Left renal cortex interstitium (tissue), 4 donors: ENCODE results near the gene APP. TPM values are rescaled to one million over a fixed set of nuclear protein-coding genes. Genes with fewer than 3 reads are reported as not detected.
"Not testable (repeated sequence)": the region's sequence is repeated elsewhere in the genome, so short reads cannot be mapped to it uniquely, and the experiment has no call there.

ENCODE experiments used
- DNase-seq, 4 donors: peaks; one replicate each; pipeline ENCODE4 v3.0.0-alpha.2; 2013; ENCODE audit warnings: low read depth in 4 of 4, low spot score in 2 of 4, missing footprints in 1 of 4
- polyA plus RNA-seq, 4 donors: library from polyadenylated mRNA; unstranded; fragments of 120-200 nt; gene quantifications; one replicate each; pipeline ENCODE4 v1.2.1, GENCODE V29; 2013; ENCODE audit not compliant: insufficient read length in 4 of 4

APP gene
- polyA plus RNA-seq, 4 donors, result 778 to 959 (median 848) TPM

DNA sequence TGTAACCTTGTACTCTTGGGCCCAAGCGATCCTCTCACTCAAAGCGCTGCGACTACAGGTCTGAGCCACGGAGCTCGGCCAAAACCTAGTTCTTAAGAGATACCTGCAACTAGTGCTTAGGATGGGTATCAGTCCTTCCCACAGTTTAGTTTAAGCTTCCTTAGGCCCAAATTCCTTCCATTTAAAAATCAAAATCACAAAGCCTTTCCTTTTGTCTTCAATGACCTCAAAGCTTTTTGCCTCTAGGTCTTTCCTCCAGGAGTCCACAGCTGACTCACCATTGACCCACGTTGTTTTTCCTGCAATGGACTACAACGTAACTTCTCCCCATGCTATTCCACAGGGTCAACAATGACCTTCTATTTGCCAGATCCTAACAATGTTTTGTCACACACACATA, 64.0 kb downstream of the APP start:
- DNase-seq, result no peak

DNA sequence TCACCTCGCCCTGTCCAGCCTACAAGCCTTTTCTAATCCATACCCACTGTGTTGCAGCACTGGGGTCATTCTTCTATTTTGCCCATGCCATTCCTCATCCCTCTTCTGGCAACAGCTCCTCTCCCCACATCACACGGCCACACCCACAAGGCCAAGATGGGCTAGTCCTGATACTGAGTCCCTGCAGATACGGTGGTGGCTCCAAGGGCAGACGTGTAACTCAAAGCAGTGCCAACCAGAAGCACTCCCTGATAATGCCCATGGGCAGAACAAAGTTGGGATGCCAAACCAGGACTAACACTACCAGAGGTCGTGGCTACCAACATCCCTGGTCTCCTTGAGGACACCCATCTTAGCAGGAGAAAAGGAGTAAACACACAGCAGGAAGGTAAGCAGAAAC, 64.8 kb downstream of the APP start:
- DNase-seq, result no peak

DNA sequence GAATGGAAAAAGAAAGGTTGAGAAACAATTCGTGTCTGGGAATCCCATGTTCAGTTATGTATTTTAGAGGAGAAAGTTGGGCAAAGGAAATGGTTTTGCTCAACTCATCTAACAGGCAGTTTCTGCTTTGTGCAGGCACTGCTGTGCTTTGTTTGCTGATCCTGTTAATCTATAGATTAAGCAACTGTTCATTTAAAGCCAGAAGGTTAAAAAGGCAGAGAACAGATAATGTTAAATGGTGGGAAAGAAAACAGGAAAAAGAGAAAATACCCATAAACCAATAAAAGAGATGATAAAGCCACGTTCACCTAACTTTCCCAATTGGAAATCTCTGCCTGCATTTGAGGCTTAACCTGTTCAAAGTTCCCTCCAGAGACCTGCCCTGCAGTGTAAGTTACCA, 70.0 kb downstream of the APP start:
- no peak for DNase-seq

DNA sequence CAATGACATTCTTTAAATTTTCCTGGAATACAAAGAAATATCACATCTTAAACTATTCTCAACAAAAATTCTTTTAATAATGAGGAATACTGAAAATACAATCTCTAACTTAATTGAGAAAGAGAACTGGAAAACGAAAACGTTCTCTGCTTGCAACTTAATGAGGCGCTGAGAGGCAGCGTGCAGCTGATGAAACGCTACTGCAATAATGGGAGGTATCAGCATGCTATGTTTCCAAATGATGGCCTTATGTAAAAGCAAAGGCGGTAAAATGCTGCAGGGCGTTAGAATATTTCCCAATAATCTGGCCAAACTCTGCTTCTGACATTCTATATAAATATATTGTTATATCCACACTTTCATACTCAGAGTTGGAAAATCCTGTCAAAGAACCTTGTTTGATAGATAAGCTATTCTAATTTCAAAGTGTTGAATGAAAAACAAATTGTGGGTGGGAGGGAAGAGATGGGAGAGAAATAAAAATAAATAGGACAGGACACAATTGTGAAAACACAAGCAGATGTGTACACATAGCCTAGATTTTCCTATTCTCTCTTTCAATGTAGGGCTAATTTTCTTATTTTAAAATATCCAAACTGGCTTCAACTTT, 70.9 kb downstream of the APP start:
- DNase-seq, result no peak

DNA sequence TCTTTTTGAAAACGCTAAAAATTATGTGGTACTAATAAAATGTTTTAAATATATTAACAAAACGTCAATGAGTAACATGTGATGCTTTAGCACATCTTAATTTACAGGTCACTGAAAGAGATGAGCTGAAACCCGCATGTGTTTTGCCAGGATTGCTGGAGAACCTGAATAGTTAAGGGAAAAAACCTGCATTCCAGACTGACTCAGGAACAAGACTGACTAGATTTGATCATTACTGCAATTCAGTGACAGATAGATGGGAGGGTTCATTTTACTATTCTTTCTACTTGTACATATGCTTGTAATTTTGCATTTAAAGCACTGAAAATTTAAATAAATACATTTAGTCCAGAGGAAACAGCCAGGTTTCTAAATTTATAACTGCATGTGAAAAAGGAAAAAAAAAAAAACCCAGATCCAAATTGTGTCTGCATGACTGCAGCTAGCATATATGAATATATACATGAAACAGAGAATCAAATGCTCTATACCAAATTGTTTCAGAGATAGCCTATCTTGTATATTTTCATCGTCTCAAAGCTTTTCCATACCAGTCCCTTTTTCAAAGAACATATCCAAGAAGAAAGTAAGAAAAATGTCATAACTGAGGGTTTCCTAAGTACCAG, 71.7 kb downstream of the APP start:
- no peak for DNase-seq

DNA sequence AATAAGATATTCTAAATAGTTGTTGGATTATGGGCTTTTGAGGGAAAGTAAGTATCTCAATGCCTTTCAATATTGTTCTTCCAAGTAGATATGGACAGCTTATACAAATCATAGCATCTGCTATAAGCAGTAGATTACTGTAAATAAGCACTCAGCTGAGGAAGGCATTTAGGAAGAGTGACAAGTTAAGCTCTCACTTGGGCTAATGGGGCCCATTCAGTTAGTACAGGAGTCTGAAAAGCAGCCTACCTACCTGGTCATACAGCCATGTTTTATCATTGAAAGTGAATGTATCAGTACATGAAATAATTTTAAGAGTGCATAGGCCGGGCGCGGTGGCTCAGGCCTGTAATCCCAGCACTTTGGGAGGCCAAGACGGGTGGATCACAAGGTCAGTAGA, 73.1 kb downstream of the APP start:
- no peak for DNase-seq

DNA sequence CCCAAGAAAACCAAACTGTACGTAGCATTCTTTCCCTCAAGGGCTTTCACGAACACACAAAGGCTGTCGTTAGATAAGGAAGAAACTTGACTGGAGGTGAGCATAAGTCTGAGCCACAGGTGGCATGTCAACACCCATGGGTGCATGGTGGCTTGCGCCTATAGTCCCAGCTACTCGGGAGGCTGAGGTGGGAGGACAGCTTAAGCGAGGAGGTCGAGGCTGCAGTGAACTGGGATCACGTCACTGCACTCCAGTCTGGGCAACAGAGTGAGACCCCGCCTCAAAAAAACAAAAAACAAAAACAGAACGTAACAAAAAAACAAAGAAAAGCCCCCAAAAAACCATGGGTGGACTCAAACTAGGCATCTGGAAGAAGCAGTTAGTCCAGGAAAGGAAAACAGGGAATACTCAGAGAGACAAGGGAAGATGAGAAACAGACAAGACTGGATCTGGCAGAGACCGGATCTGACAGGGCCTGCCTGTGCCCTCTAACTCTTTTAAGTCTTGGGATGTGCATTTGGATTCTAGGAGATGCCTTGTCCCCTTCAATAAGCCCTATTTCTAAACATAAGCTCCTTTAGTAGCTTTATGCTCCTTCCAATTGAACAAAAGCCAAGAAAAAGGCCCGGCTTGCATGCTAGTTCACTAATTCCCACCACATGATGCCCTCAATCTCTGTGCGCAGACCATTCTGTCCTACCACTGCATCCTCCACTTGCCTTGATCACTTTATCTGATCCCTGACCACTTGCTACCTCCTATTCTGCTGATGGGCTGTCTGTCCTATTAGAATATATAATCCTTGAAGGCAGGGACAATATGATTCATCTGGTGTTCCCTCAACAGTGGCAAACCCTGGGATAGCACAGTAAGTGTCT, 73.8 kb downstream of the APP start:
- DNase-seq, result no peak

DNA sequence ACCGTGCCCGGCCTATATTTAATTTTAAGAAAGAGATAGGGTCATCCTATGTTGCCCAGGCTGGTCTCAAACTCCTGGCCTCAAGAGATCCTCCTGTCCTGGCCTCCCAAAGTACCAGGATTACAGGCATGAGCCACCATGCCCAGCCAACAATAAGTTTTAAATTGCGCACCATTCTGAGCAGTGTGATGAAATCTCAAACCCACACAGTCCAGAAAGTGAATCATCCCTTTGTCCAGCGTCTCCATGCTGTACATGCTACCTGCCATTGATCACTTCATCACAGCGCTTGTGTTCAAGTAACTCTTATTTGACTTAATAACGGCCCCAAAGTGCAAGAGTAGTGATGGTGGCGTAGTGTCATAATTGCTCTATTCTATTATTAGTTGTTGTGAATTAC, 75.4 kb downstream of the APP start:
- no peak for DNase-seq

DNA sequence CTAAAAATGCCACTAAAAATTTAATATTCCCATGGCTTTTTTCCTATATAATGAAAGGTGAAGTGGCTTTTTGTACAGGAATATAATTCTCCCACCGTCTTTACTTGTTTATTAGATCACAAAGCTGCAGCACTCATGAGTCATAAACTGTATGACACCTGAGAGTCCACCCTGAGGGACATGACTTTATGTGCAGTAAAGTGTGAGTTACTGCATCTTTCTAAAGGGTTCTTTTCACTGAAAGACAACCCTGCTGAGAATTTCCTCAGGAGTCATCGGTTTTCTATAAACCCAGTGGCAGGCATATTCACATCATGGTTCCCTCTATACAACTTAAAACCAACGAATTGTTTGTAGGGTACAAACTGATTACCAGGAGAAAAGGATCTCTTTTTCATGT, 77.4 kb downstream of the APP start:
- no peak for DNase-seq

DNA sequence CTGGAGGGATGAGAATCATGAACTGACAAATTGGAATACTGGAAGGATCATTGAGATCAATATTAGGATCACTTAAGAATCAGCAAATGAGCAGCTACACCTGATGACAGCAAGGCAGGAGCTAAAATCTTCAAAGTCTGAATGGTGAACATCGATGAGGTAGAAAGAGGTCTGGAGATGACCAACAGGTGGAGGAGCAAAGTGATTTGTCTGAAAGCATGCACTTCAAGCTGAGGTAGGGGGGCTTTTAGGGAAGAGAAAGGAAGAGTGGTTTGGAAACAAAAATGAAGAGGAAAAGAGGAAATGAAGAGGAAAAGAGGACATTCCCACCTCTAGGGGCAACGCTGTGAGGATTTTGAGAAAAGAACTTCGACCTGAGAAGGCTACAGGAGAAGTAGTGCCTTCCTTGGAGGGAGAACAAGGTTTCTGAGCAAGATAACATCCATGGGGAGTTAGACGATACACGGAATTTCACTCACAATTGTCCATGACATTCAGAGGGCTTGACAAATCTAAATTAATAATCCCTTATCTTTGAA, 79.0 kb downstream of the APP start:
- no peak for DNase-seq

DNA sequence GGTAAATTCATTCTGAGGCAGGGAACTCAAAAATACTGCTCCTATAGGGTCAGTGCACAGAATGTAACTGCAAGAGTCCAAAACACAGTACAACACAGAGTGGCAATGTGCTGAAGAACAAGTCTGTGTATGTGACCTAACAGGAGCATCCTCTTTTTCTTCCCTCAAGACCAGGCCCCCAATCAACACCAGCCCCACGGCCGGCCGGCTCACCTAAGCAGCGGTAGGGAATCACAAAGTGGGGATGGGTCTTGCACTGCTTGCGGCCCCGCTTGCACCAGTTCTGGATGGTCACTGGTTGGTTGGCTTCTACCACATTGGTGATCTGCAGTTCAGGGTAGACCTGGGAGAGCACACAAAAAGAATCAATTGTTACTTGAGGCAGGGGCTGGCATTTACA, 80.8 kb downstream of the APP start:
- DNase-seq, result no peak

DNA sequence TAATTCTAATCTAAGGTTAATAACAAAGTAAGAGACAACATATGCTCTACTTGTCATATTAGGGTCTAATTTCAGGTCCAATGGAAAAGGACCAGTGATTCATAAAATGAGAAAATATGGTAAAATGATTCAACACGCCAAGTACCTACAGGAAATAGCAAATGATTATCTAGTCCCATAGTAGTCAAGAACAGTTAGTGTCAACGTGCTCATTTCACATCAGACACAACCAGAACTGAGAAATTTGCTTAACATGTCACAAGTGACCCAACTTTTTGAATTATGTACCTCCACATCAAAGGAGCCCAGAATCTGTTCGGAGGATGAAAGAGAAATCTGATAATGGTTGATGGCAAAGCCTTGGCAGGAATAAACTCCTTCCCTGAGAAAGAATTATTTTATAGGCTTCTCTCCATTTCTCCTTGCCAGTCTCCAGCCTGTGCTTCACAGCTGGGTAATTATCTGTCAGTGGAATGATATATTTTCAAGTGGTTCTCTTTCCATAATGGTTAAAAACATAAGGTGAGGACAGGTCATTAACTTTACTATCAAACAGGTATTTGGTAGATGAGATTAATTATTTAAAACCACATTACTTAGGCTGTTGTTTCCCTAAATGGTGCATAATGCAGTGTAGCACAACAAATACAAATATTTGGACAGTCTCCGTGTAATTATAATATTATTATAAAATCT, 83.2 kb downstream of the APP start:
- no peak for DNase-seq

DNA sequence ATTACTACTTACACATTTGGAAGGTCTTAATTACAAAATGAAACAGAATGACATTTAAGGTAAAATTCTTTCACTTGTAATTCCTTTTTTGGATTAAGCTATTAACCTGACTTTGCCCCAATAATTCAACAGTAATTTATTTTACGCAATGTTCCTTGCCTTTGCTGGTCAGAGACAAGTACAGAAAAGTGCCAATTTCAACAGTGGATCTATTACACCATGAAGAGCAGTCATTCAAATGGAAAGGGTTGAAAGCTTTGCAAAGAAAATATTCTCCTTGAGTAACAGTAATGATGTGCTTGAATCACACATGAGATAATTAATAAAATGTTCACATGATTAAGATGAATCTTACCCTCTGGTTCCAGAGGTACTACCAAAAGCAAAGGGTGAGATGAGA, 84.7 kb downstream of the APP start:
- no peak for DNase-seq

DNA sequence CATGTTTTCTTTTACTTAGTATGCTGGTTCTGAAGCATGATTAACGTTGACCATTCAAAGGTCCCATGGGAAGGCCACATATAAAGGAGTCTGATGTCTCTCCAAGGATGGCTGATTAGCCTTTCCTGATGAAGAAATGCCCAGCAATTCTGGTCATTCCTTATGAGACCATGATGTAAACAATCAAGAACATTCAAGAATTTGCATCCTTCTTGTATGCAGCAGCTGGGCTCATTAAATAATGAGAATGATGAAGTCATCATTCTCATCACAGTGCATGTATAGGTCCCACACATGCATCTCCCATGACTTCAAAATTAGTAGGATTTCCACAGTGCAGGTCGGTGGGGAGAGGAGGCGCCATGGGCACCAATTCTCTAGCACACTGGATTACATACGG, 85.4 kb downstream of the APP start:
- no peak for DNase-seq

DNA sequence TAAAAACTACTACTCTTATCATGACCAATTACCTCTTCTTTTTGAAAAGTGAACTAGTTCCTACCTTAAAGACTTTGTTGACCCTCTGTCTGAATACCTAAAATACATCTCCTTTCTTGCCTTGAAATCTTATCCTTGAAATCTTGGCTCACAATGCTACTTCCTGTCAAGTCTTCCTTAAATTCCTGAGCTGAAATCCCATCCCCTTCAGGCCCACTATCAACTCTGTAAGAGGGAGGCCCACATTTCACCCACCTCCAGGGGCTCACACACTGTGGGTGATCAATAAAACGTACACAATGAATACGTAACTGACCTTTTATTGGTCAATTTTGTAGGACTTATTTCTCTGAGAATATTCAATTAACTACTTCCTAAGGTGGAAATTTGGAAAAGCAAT, 88.0 kb downstream of the APP start:
- no peak for DNase-seq

DNA sequence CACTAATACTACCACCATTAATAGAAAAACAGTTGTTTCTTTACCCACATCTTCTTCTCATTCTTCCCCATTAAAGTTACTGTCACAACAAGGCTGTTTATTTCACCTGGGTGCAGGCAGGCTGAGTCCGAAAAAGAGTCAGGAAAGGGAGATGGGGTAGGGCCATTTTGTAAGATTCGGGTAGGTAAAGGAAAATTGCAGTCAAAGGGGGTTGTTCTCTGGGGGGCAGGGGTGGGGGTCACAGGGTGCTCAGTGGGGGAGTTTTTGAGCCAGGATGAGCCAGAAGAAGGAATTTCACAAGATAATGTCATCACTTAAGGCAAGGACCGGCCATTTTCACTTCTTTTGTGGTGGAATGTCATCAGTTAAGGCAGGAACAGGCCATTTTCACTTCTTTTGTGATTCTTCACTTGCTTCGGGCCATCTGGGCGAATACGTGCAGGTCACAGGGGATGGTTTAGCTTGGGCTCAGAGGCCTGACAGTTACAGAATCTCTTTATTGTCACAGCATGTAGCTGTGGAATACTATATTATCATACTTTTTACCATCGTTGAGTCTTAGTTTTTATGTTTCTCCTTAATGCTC, 89.3 kb downstream of the APP start:
- DNase-seq, result not testable (repeated sequence)

DNA sequence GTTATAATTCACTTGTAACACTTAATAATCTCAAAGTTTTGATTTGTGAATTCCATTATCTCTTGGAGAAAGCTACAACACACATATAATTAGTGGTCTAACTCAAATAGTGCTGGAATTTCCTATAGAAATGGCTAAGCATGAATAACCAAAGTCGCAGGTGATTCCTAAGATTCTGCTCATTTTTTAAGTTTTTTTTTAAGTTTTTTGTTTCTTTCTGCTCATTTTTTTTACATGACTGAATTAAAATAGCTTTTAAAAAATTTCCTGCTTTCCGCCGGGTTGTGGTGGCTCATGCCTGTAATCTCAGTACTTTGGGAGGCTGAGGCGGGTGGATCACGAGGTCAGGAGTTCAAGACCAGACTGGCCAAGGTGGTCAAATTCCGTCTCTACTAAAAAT, 90.4 kb downstream of the APP start:
- DNase-seq, result no peak

DNA sequence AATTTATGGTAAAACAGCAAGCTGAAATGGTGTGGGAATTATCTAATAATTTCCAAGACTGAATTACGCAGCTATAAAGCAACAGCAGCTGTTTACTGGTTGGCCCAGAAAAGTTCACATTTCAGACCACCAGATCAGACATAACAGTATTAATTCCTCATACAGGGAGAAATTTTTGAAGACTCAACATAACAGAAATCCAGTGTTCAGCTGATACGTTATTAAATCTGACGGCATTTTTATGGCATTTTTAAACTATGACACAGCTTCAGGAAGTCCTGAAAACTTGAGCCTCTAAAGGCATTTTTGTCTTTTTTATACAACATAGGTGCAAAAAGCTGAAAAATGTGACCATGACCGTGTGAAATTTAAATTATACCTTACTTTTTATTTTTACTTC, 91.2 kb downstream of the APP start:
- DNase-seq, result no peak

DNA sequence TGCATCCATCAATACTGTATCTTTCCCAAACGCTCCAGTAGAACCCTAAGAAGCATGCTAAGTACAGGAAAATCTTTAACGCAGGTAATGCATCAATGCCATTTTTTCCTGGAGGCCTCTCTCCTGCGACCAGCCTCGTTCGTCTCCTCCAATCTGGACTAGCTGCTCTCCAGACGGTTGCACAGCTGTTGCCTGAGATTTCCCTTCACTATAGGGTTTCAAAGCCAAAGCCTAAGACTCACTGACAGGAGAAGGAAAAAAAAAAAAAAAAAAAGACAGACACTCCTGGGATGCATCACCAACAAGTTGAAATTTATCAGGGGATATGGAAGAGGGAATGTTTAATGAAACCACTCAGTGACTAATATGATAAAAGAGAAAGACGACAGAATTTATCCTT, 93.0 kb downstream of the APP start:
- DNase-seq, result no peak

DNA sequence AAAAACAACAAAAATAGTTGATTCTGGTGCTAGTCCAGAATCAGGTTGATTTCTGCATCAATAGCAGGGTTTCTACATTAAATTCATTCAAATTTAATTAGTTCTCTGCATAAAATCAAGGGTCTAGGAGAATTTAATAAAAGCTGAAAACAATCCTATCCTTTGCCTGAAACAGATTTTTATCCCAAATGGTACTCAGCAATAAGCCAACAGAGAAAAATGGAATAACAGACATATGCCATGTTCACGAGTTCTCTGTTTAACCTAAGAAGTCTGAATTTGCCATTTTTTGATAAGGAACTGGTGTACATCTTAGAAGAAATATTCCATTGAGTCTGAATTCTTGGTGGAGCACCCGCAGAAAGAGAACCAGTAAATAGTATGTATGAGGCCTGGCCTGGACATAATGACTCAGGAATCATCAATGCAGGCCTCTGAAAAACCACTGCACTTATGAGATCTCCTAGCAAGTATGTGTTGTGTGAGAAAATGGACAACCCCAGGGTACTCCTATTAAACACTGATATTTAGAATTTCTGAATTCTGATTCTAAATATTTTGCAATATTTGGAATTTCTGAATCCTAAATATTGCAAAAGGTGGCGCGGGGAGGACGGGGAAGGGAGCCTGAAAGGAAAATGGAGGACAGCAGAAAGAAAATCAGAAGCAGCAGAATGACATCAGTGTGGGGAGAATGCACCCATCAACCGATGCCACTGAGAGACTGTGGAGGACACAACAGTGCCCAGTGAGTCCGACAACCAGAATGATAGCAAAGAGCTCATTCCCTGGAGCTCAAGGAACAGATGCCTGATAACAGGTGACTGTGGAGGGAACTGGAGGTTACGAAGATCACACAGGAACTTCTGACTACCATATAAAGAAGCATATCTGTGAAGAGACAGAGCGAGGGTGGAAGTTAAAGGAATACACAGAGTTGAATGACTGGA, 97.6 kb downstream of the APP start:
- no peak for DNase-seq
